OCI-LY3 (cell line): ENCODE measurements around the gene OS9.

ENCODE experiments used
- CTCF ChIP-seq: fragments of 200-600, 300-600 bp; sonication (generic); IDR thresholded peaks from 2 replicates; pipeline ENCODE4 v1.5.1; 2014; ENCODE audit warnings: antibody characterized with exemption, low read length, low read depth
- EZH2phosphoT487 ChIP-seq: fragments of 200-600 bp; shearing (Covaris generic); IDR thresholded peaks from 2 replicates; pipeline ENCODE4 v1.6.1; 2018; ENCODE audit warnings: antibody characterized with exemption, mixed run types, low read depth

GRCh38 chr12:57717131-57717530 lies 23.2 kb downstream of the OS9 start:
- TF ChIP-seq CTCF = no peak
- no peak for TF ChIP-seq EZH2phosphoT487
